IPS-20b (cell line): ENCODE data around the gene GNAZ.

Experiments used
- H3K27ac ChIP-seq: one replicate; pipeline ENCODE4 v1.5.1; 2013; ENCODE audit warnings: low read length
- H3K27me3 ChIP-seq: 2 replicates; pipeline ENCODE4 v1.6.1; 2013; ENCODE audit warnings: mild to moderate bottlenecking, low read length, inconsistent platforms; ENCODE audit not compliant: insufficient read depth
- H3K36me3 ChIP-seq: 2 replicates; pipeline ENCODE4 v1.6.1; 2013; ENCODE audit warnings: low read depth, mild to moderate bottlenecking, inconsistent platforms, low read length, moderate library complexity; ENCODE audit not compliant: insufficient read depth
- H3K4me1 ChIP-seq: 2 replicates; pipeline ENCODE4 v1.6.1; 2013; ENCODE audit warnings: mild to moderate bottlenecking, control low read depth, inconsistent platforms, low read length, moderate library complexity; ENCODE audit not compliant: insufficient read depth
- H3K4me3 ChIP-seq: 2 replicates; pipeline ENCODE4 v1.5.1; 2013; ENCODE audit warnings: mild to moderate bottlenecking, low read length, inconsistent platforms
- H3K9ac ChIP-seq: 2 replicates; pipeline ENCODE4 v1.6.1; 2013; ENCODE audit warnings: low read depth, mild to moderate bottlenecking, inconsistent platforms, low read length, moderate library complexity
- H3K9me3 ChIP-seq: 2 replicates; pipeline ENCODE4 v1.6.1; 2013; ENCODE audit warnings: mild to moderate bottlenecking, low read depth, low read length, inconsistent platforms; ENCODE audit not compliant: insufficient read depth

The GNAZ gene

DNA sequence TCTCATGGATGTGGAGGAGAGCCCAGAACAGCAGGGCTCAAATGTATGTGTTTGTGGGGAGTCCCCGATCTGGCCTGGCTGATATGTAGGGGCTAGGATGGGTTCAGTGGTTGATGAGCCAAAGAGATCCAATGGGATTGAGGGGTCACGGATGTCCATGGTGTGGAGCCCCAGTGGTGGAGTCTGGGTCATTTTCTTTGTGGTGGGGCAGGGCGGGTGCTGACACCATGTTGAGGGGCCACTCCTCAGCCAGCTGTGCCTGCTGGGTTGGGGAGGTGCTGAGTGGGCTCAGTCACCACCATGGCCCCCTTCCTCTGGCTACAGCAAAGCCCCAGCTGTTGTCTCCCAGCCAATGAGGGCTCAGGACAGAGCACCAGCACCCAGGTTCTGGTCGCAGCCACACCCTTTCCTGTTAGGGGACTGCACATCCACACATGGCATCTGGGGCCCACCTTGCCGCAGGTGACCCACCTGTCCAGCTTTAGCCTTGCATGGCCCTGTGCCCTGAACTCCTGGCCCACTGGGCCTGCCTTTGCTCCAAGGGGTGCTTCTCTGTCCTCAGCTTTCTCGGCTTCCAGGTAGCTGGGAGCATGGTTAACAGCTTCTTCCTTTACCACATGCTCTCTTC is 3.2 kb upstream of the GNAZ start:
- Histone ChIP-seq H3K27me3 (peaks cover 41% of the 10 kb centered on the region), H3K9me3 (no peaks in the 10 kb centered on the region), H3K36me3 (no peaks in the 10 kb centered on the region), H3K9ac (no peak overlapping the region), H3K4me1 (no peaks in the 10 kb centered on the region), H3K4me3 (no peak overlapping the region), H3K27ac (no peak overlapping the region)

GRCh38 chr22:23067691-23068090 is 2.6 kb upstream of the GNAZ start:
- Histone ChIP-seq H3K4me3 (no peak overlapping the region), H3K27me3 (peaks cover 46% of the 10 kb centered on the region), H3K4me1 (no peaks in the 10 kb centered on the region; the same call in 1 of the 2 replicates), H3K27ac (no peak overlapping the region), H3K9ac (no peak overlapping the region), H3K9me3 (no peaks in the 10 kb centered on the region), H3K36me3 (no peaks in the 10 kb centered on the region)

- Histone ChIP-seq H3K4me3 (no peak overlapping the region), H3K27me3 (peaks cover 46% of the 10 kb centered on the region), H3K36me3 (no peaks in the 10 kb centered on the region), H3K27ac (no peak overlapping the region), H3K4me1 (peaks cover 3% of the 10 kb centered on the region; the same call in 1 of the 2 replicates), H3K9ac (no peak overlapping the region), H3K9me3 (no peaks in the 10 kb centered on the region)
Observed at GRCh38 chr22:23068096-23068831, 2.1 kb upstream of the GNAZ start.

DNA sequence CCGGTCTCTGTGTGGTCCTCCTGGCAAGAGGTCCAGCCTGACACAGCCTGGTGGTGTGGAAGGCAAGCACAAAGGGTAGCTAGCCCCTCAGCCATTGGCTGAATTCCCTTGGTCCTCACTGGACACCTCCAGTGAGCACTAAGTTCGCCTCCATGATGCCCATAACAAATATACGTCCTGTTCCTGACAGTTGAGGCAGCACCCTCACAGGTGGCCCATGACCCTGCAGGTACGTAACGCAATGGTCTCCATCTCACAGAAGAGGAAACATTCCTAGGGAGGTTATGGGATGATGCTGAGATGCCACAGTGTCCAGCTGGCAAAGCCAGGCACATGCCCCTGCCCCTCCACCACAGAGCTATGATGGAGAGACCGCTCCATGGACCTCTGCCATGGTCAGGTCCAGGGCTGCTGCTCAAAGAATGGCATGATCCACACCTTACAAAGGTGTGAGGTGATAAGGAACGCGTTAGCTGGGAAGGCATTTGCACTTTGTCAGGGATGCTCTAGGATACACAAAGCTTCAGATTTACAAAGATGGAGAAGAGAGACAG is 1.4 kb upstream of the GNAZ start:
- Histone ChIP-seq H3K4me1 (peaks cover 3% of the 10 kb centered on the region; the same call in 1 of the 2 replicates), H3K9ac (no peak overlapping the region), H3K9me3 (no peaks in the 10 kb centered on the region), H3K27me3 (peaks cover 46% of the 10 kb centered on the region), H3K36me3 (no peaks in the 10 kb centered on the region), H3K27ac (no peak overlapping the region), H3K4me3 (no peak overlapping the region)

- H3K4me1 ChIP-seq, result peaks cover 3% of the 10 kb centered on the region; the same call in 1 of the 2 replicates
Observed at GRCh38 chr22:23069502-23070357, 589 bp upstream of the GNAZ start.

DNA sequence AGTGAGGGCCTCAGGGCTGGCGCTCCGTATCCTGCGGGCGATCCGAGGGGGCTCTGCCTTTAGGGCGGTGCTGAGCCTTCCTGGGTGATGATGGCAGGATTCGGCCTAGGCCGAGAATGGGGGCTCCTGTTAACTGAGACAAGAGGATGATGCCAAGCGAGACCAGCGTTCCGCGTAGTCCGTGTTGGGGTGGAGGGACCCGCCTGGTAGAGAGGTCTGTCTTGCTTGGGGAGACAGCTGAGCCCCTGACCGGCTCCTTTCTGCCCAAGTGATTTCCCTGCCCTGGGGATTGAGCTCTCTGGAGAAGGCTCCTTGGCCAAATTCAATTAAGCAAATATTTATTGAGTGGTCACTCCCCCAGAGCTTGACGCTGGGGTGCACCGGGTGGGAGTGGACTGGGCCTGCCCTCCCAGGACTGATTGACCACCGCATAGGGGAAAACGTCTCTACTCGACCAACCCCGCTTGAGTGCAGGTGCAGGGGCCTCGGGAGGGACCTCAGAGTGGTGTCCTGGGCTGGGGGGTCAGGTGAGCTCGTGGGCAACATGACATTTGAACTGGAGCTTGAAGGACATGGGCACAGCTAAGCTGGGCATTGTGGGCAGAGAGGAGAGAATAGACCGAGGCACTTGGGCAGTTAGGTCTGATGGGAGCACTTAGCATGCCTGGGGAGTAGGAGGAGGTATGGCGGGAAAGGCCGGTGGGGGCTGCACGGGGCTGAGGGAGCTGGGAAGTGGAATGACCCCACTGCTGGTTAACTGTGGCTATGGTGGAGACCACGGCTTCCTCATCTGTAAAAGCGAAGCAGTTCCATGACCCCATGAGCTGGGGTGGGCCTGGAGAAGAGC is 1.1 kb downstream of the GNAZ start:
- Histone ChIP-seq H3K36me3 (no peaks in the 10 kb centered on the region), H3K27me3 (peaks cover 46% of the 10 kb centered on the region), H3K9me3 (no peaks in the 10 kb centered on the region), H3K4me3 (peak overlapping the region; percentile 62), H3K27ac (no peak overlapping the region), H3K4me1 (peaks cover 3% of the 10 kb centered on the region; the same call in 1 of the 2 replicates), H3K9ac (peak overlapping the region; percentile 37; the same call in 1 of the 2 replicates)

More at GRCh38 chr22:23069502-23070357, 589 bp upstream of the GNAZ start:
- no peak overlapping the region for H3K27ac ChIP-seq
- peaks cover 46% of the 10 kb centered on the region for H3K27me3 ChIP-seq
- H3K9ac ChIP-seq, result peak overlapping the region; percentile 64; the same call in 1 of the 2 replicates
- H3K9me3 ChIP-seq, result no peaks in the 10 kb centered on the region
- H3K4me3 ChIP-seq, result peak overlapping the region; percentile 90
- H3K36me3 ChIP-seq, result no peaks in the 10 kb centered on the region

GRCh38 chr22:23072077-23072910 is 2.0 kb downstream of the GNAZ start:
- Histone ChIP-seq H3K9ac (no peak overlapping the region), H3K27ac (no peak overlapping the region), H3K9me3 (no peaks in the 10 kb centered on the region), H3K4me1 (peaks cover 3% of the 10 kb centered on the region; the same call in 1 of the 2 replicates), H3K27me3 (peaks cover 46% of the 10 kb centered on the region), H3K36me3 (no peaks in the 10 kb centered on the region), H3K4me3 (no peak overlapping the region)

DNA sequence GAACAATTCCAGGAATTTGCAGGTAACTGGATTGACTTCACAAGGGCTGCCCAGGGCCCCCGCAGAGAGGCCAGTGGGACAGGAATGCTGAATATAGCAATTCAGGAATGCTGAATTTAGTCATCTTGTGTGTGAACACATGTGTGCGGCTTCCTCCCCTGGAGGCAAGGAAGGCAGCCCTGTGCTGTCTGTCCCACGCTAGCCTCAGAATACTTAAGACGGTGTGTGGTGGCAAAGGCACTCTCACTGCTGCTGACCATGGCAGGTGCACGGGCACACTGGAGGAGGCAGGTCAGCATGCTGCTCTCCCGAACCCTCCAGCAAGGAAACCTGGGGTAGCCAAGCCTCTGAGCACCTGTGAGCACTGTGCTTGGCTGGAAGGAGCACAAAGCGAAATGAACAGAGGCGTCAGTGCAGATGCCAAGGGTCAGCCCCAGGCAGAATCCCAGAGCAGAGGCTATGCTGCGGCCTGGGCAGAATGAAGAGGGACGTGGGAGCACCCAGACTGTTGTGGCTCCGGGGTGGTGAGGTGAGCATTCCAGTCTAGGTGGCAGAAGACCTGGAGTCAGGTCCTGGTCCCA is 2.7 kb downstream of the GNAZ start:
- Histone ChIP-seq H3K9me3 (no peaks in the 10 kb centered on the region), H3K4me3 (no peak overlapping the region), H3K9ac (no peak overlapping the region), H3K4me1 (peaks cover 3% of the 10 kb centered on the region; the same call in 1 of the 2 replicates), H3K27me3 (peaks cover 39% of the 10 kb centered on the region), H3K27ac (no peak overlapping the region), H3K36me3 (no peaks in the 10 kb centered on the region)

- Histone ChIP-seq H3K27me3 (peaks cover 32% of the 10 kb centered on the region), H3K27ac (no peak overlapping the region), H3K36me3 (no peaks in the 10 kb centered on the region), H3K4me3 (no peak overlapping the region), H3K9ac (no peak overlapping the region), H3K4me1 (peaks cover 3% of the 10 kb centered on the region; the same call in 1 of the 2 replicates), H3K9me3 (no peaks in the 10 kb centered on the region)
Observed at GRCh38 chr22:23073526-23074229, 3.4 kb downstream of the GNAZ start.
